GM23338 (cell line): ENCODE results near the gene ERN1.

Source experiments
- CREB1 ChIP-seq: fragments of 250-450 bp; sonication (Bioruptor Pico); IDR thresholded peaks from 2 replicates; pipeline ENCODE4 v1.5.0; 2020; ENCODE audit warnings: low read depth, mild to moderate bottlenecking, moderate library complexity
- EZH2 ChIP-seq: fragments of 200-600 bp; sonication (generic); IDR thresholded peaks from one replicate; pipeline ENCODE4 v1.8.0; 2017; ENCODE audit warnings: antibody characterized with exemption, mild to moderate bottlenecking, low read depth; ENCODE audit not compliant: unreplicated experiment
- NANOG ChIP-seq: IDR thresholded peaks from 2 replicates; pipeline ENCODE4 v1.6.1; 2016; ENCODE audit warnings: antibody characterized with exemption, borderline replicate concordance
- POLR2AphosphoS5 ChIP-seq: IDR thresholded peaks from 2 replicates; pipeline ENCODE4 v1.6.1; 2016; ENCODE audit warnings: antibody characterized with exemption, low read depth
- STAT1 ChIP-seq: IDR thresholded peaks from one replicate; pipeline ENCODE4 v1.6.1; 2016; ENCODE audit warnings: antibody characterized with exemption; ENCODE audit not compliant: unreplicated experiment
- ZNF114 ChIP-seq: fragments of 250-450 bp; sonication (Bioruptor Pico); IDR thresholded peaks from 2 replicates; pipeline ENCODE4 v1.5.0; 2020; ENCODE audit warnings: mild to moderate bottlenecking, moderate library complexity
- TF ChIP-seq, protein P1 (sequence below), 2 experiments: fragments of 200-600 bp in 1 of 2; sonication (generic) in 1 of 2; conservative IDR thresholded peaks; 2 replicates each; pipeline versions ENCODE4 v1.5.1 to v1.6.1; 2016 to 2017; ENCODE audit warnings: antibody characterized with exemption in 2 of 2, low read depth in 2 of 2, mild to moderate bottlenecking in 2 of 2, moderate library complexity in 1 of 2
- TF ChIP-seq, protein P2 (sequence below): IDR thresholded peaks from one replicate; pipeline ENCODE4 v1.6.1; 2018; ENCODE audit warnings: antibody characterized with exemption; ENCODE audit not compliant: unreplicated experiment
- TF ChIP-seq, protein P3 (sequence below): IDR thresholded peaks from 2 replicates; pipeline ENCODE4 v1.6.1; 2016; ENCODE audit warnings: antibody characterized with exemption

DNA sequence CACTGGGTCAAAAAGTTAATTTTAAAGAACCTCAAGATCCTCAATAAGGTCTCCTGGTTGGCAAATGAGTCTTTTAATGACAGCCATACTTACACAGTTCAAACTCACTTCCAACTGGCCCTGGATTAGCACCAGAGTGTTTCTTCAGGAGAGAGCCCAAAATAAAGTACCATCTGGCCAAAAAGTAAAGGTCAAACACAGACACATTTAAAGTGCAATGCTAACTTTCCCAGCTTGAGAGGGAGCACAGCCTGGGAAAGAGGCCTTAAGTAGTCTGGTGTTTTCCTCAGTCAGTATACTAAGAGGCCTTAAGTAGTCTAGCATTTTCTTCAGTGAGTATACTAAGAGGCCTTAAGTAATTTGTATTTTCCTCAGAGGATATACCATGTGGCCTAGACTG is 46.6 kb upstream of the ERN1 start:
- TF ChIP-seq, protein P1, sequence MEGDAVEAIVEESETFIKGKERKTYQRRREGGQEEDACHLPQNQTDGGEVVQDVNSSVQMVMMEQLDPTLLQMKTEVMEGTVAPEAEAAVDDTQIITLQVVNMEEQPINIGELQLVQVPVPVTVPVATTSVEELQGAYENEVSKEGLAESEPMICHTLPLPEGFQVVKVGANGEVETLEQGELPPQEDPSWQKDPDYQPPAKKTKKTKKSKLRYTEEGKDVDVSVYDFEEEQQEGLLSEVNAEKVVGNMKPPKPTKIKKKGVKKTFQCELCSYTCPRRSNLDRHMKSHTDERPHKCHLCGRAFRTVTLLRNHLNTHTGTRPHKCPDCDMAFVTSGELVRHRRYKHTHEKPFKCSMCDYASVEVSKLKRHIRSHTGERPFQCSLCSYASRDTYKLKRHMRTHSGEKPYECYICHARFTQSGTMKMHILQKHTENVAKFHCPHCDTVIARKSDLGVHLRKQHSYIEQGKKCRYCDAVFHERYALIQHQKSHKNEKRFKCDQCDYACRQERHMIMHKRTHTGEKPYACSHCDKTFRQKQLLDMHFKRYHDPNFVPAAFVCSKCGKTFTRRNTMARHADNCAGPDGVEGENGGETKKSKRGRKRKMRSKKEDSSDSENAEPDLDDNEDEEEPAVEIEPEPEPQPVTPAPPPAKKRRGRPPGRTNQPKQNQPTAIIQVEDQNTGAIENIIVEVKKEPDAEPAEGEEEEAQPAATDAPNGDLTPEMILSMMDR (conservative IDR thresholded peaks at IDR 0.05; ENCODE audit: low read depth in 2 of 2) = no peak
- TF ChIP-seq EZH2 (no peak), CREB1 (CRISPR knock-in tag) (no peak), NANOG (no peak), POLR2AphosphoS5 (no peak), ZNF114 (CRISPR knock-in tag) (no peak), STAT1 (no peak)
- TF ChIP-seq, protein P2, sequence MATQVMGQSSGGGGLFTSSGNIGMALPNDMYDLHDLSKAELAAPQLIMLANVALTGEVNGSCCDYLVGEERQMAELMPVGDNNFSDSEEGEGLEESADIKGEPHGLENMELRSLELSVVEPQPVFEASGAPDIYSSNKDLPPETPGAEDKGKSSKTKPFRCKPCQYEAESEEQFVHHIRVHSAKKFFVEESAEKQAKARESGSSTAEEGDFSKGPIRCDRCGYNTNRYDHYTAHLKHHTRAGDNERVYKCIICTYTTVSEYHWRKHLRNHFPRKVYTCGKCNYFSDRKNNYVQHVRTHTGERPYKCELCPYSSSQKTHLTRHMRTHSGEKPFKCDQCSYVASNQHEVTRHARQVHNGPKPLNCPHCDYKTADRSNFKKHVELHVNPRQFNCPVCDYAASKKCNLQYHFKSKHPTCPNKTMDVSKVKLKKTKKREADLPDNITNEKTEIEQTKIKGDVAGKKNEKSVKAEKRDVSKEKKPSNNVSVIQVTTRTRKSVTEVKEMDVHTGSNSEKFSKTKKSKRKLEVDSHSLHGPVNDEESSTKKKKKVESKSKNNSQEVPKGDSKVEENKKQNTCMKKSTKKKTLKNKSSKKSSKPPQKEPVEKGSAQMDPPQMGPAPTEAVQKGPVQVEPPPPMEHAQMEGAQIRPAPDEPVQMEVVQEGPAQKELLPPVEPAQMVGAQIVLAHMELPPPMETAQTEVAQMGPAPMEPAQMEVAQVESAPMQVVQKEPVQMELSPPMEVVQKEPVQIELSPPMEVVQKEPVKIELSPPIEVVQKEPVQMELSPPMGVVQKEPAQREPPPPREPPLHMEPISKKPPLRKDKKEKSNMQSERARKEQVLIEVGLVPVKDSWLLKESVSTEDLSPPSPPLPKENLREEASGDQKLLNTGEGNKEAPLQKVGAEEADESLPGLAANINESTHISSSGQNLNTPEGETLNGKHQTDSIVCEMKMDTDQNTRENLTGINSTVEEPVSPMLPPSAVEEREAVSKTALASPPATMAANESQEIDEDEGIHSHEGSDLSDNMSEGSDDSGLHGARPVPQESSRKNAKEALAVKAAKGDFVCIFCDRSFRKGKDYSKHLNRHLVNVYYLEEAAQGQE = no peak
- TF ChIP-seq, protein P3, sequence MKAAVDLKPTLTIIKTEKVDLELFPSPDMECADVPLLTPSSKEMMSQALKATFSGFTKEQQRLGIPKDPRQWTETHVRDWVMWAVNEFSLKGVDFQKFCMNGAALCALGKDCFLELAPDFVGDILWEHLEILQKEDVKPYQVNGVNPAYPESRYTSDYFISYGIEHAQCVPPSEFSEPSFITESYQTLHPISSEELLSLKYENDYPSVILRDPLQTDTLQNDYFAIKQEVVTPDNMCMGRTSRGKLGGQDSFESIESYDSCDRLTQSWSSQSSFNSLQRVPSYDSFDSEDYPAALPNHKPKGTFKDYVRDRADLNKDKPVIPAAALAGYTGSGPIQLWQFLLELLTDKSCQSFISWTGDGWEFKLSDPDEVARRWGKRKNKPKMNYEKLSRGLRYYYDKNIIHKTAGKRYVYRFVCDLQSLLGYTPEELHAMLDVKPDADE = no peak
